Activated gamma-delta T cell treated with Interleukin-2 at 50 U/mL for 16 hours (primary cell): Measurements from ENCODE around the gene ZNF880.
A peak's percentile ranks its signal among the peaks of the same experiment; 100 is the strongest.
"Not testable (repeated sequence)": the region's sequence is repeated elsewhere in the genome, so short reads cannot be mapped to it uniquely, and the experiment has no call there.

Experiments
- DNase-seq: peaks from one replicate; pipeline ENCODE4 v3.0.0-alpha.2; 2020

Gene ZNF880

DNA sequence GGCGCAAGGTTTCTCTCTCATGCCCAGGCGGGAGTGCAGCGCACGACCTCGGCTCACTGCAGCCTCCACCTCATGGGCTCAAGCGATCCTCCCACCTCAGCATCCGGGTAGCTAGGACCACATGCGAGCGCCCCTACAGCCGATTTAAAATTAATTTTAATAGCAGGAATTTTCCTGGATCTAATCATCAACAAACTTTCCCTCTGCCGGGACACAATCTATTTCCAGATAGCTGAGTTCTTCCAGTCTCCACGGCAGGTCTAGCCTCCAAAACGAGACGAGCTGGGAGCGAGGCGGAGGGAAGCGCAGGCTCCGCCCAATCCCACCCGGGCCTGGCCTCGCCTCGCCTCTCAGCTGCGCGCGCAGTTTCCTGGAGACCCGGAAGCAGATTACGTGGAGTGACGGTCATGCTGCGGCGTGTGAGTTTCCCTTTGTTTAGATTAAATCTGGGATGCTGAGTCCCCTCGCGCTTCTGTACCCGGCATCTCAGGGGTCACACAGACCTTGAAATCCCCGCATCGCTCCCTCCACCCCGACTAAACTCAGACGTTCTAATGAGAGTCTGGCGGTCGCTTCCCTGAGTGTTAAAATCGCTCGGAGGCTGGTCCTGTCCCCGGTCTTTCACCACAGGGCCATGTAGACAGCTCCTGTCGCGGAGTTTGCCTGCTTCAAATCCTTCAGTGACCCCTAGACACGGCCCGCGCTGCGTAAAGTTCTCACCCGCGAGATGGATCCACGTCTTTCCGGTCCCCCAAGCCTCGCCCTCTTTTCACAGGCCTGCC is at the start of gene ZNF880:
Gene ZNF880 (plus strand): TSS at position 365 of the 782 bp plus-strand sequence. CDS start 43 bp downstream, at position 408.
- DNase-seq, result peak; percentile 89

DNA sequence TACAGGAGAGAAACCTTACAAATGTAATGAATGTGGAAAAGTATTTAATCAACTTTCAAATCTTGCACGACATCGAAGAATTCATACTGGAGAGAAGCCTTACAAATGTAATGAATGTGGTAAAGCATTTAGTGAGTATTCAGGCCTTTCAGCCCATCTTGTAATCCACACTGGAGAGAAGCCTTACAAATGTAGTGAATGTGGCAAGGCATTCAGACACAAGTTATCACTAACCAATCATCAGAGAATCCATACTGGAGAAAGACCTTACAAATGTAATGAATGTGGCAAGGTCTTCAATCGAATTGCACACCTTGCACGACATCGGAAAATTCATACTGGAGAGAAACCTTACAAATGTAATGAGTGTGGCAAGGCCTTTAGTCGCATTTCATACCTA is 47.3 kb upstream of the ZNF880 start:
- DNase-seq, result no peak

GRCh38 chr19:52331757-52332156 is 38.0 kb upstream of the ZNF880 start:
- DNase-seq, result no peak

GRCh38 chr19:52335768-52336116 is 34.0 kb upstream of the ZNF880 start:
- no peak for DNase-seq

- DNase-seq, result peak; percentile 87
These were observed 33.5 kb upstream of the ZNF880 start, which contains the start of gene ZNF610 for GRCh38 chr19:52336117-52336790. ZNF610 (plus strand) TSS chr19:52336243; CDS start chr19:52349173, 12,930 bp downstream.

DNA sequence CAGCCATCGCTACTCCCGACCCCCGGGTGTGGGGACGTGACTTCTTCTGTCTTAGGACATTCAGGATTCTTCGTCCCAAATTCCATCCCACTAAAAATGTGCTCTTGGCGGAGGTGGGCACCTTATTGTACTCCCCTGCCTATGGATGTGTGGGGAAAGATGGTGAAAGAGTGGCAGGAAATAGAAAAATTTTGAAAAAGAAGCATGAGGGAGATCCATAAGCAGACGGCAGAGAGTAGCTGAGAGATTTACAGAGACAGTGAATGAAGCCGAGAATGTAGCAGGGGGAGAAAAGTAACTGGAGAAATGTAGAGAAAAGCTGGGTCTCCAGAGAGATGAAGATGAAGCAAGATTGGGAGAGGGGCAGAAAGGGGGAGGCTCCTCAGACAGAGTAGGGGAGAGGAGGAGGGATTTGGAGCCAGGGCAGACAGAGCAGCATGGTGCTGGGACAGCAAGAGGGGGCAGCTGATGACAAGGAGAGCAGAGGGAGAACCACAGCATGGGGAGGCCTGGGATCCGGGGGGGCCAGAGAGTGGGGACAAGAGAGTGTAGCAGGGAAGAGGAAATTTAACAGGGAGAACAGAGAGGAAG is 32.8 kb upstream of the ZNF880 start:
- DNase-seq, result no peak

- not testable (repeated sequence) for DNase-seq
These were observed 30.7 kb upstream of the ZNF880 start for GRCh38 chr19:52339022-52339421.

DNA sequence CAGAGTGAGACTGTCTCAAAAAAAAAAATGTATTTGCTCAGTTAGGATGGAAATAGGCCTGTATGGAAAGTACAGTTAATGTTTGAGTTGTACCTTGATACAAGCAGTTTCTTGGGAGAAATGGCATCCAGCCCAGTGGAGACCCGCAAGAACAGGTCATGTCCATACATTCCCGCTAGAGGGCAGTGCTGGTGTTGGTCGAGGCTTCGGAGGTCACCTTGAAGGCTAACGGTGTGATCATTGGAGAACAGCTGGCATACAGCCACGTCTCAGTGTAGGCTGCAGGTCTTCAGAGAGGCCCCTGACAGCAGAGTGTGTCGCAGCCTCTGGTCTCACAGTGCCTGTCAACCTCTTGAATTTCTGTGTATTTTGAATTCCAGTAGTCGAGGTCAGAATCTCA is 26.2 kb upstream of the ZNF880 start:
- peak; percentile 58 for DNase-seq

DNA sequence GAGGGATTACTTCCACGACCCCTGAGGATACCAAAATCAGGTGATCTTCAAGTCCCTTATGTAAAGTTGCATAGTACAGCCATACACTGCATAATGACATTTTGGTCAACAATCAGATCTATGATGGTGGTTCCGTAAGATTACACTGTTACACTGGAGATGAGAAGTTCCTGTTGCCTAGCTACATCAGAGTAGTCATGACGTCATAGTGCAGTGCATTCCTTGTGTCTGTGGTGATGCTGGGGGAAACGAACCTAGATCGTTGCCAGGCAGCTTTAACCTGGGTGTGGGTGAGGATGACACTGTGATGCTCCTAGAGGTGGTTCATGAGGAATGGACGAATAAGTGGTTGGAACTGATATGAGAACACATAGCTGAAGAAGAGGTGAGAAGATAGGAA is 24.6 kb upstream of the ZNF880 start:
- no peak for DNase-seq

DNA sequence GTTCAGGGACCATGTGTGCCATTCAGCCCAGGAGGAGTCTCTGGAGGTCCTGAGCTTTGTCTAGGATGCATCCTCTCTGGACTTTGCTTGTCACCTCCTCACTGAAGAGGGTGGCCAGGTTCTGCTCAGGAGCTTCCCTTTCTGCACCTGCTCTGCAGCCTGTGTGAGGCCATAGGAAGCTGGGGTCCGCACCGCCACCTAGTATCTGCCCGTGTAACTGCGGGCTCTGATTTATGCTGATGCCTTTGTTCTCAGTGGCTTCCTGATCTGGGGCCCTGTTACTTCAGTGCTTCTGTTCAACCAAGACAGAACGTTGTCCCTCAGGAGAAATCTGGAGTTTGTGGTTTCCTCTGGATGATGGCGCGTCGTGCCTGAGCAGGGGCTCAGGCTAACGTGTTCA is 18.2 kb upstream of the ZNF880 start:
- DNase-seq, result no peak

DNA sequence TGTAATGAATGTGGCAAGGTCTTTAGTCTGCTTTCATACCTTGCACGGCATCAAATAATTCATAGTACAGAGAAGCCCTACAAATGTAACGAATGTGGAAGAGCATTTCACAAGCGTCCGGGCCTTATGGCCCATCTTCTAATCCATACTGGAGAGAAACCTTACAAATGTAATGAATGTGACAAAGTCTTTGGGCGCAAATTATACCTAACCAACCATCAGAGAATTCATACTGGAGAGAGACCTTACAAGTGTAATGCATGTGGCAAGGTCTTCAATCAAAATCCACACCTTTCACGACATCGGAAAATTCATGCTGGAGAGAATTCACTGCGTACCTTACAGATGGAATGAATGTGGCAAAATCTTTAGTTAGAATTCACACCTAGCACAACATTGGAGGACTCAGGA is 3.3 kb upstream of the ZNF880 start:
- DNase-seq, result no peak

DNA sequence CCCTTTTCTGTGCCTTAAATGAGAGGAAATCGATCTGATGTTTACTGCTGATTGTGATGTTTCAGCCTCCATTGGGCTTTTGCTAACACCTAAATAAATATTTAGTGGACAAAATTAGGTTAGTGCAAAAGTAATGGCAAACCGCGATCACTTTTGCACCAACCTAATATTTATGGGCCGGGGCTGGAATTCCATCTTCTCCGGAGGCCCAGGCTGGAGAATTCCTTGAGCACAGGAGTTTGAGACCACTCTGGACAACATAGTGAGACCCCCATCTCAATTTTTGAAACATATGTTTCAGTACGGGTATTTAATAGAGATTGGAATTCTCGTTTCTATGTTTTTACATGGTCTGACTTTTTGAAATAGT is 603 bp downstream of the ZNF880 start:
- DNase-seq, result no peak

GRCh38 chr19:52391135-52391534 is 21.4 kb downstream of the ZNF880 start:
- DNase-seq, result no peak

GRCh38 chr19:52397310-52398080 is 27.8 kb downstream of the ZNF880 start, which contains the start of gene ZNF528:
ZNF528 (plus strand) TSS chr19:52397849; CDS start chr19:52402014, 4,165 bp downstream.
- DNase-seq, result peak; percentile 97

DNA sequence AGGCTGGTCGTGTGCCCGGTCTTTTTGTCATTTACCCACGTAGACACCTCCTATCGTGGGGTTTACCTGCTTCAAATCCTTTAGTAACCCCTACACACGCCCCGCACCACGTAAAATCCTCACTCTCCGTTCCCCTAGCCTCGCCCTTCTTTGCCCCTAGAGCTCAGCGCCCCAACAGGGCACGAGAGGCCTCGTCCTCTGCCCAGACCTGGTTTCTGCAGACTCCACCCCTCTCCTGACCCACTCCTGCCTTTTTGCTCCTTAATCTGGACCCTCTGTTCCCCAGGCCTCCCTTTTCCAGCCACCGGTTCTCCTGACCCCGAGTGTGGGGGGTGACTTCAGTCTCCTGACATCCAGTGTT is 28.3 kb downstream of the ZNF880 start:
- no peak for DNase-seq

DNA sequence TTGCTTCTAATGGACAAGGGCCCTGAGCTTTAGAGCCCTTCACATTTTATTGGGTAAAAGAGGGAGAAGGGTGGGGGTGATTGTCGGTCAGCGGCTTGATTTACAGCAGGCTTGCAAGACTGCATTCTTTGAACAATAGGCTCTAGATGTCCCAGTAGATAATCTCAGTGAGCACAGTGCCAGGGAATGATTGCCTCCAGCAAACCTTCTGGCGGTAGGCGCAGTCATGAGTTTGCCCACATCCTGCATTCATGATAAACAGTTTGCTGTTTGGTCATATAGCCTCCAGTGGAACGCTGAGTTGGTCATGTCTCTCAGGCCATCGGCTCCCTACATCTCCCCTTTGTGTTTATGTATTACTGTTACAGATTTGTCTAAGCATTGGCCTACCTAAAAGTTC is 40.6 kb downstream of the ZNF880 start:
- DNase-seq, result no peak

GRCh38 chr19:52415711-52416110 is 46.0 kb downstream of the ZNF880 start:
- DNase-seq, result no peak

GRCh38 chr19:52428937-52429336 is 59.2 kb downstream of the ZNF880 start, which contains the start of gene ZNF534:
ZNF534 (plus strand) TSS chr19:52429148; CDS start chr19:52431475, 2,327 bp downstream.
- no peak for DNase-seq
